HG03469 (cell line): ENCODE results near the gene CYP2W1.
A peak's percentile ranks its signal among the peaks of the same experiment; 100 is the strongest.

Experiments used
- ATAC-seq: cut with Tn5 transposase; IDR thresholded peaks from one replicate; pipeline ENCODE4 v1.9.1; 2021; ENCODE audit warnings: mild to moderate bottlenecking, moderate library complexity, moderate number of reproducible peaks; ENCODE audit not compliant: unreplicated experiment

The CYP2W1 gene

GRCh38 chr7:978416-979091, 4.4 kb upstream of the CYP2W1 start:
- no peak for ATAC-seq

DNA sequence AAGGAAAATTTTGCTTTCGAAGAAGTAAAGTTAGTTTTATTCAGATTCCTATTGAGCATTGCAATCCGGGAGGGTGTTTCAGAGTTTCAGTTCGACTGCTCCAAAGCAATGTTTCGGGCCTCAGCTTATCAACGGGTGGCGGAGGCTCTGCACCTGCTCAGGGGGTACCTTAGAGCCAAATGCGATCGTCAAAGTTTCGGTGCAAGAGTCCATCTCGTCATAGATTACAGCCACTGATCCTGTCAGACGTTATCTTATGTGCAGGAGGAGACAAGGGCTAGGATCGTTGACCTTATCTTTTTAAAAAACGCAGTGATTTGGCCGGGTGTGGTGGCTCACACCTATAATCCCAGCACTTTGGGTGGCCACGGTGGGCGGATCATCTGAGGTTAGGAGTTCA, 3.8 kb upstream of the CYP2W1 start:
- no peak for ATAC-seq

DNA sequence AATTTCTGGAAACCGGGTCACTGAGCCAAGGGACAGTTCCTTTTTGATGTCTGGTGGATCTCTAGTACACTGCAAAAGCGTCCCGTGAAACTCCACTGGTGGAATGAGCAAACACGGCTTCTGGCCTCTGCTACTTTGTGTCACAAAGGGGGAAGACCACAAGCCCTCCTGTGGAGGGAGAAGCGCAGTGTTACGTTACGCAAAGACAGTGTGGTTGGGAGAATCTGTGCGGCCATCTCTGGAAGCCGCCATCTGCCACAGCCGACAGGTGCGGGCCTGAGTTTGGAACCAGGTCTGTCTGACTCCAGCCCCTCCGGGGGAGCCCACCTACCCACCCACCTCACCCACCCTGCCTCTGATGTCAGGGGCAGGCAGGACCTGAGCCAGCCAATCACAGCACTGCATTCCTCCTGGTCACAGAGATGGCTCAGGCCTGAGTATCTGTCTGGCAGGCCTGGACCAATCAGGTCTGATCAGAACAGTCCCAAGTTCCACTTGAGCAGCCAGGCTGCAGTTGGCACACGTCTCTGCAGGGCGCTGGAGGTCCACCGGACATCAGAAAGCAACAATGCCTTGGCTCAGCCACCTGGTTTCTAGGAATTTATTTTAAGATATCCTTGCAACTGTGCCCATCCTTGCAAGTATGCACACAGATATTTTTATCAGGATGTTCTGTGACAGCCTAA, 3.0 kb upstream of the CYP2W1 start:
- peak; percentile 37 for ATAC-seq

- ATAC-seq, result no peak
Measured at GRCh38 chr7:981793-982510, 1.0 kb upstream of the CYP2W1 start.

DNA sequence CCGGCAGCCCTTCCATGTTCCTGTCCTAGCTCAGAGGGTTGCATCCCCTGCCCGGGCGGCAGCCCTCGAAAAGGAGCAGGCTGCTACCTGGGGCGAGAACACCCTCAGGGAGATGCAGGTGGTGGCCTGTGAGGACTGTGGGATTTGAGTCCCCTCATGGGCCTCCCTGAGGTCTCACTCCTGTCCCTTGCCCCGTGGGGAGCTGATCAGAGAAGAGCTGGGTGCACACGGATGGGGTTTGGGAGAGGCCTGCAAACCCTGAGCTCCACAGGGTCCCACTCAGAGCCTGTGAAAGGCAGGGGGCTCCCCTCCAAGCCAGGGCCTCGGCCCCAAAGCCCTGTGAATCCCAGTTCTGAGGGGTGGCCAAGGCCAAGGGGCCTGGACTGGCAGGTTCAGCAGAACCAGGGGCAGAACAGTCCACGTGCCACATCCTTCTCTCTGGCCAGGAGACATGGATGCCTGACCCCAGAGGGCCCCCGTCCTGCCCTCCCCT, 424 bp upstream of the CYP2W1 start:
- ATAC-seq, result no peak

- no peak for ATAC-seq
Measured at GRCh38 chr7:983616-984071, 663 bp downstream of the CYP2W1 start.

- ATAC-seq, result no peak
Measured at GRCh38 chr7:984361-985126, 1.6 kb downstream of the CYP2W1 start.

DNA sequence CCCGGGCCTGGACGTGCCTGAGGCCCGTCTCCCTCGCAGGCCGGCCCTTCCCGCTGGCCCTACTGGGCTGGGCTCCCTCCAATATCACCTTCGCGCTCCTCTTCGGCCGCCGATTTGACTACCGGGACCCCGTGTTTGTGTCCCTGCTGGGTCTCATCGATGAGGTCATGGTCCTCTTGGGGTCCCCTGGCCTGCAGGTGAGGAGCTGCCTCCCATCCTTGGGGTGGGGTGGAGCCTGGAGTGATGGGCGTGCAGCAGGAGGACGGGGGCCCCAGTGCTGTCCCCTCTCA, 2.1 kb downstream of the CYP2W1 start:
- no peak for ATAC-seq

DNA sequence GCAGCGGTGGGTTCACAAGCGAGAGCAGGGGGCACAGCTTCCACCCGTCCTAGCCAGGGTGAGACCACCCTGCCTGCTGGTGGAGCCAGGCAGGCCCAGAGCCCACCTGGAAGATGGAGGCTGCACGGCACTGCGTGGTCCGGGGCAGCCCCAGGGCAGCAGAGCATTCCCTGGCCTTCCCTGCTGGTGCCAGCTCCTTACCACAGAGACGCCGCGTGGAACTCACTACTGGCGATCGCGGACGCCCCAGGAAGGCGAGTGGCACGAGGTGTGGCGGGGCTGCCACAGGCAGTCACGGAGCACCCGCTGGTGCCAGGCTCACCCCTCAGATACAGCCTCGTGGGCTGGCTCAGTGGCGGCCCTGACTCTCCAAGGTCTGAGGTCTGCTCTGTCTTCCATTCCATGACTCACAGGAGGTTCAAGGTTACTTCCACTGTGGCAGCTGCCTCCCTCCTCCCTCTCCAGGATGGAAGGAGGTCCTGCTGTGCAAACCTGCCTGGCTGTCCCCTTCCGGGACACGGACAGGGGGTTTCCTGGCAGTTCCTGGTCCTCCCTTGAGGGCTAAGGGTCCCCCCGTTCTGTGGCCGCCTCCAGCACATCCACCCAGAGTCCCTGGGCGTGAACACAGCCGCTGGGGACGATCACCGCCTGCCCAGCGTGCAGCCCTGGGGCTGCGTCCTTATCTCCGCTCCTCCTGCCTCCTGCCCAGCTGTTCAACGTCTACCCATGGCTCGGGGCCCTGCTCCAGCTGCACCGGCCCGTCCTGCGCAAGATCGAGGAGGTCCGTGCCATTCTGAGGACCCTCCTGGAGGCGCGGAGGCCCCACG, 3.1 kb downstream of the CYP2W1 start:
- no peak for ATAC-seq

- no peak for ATAC-seq
Measured at GRCh38 chr7:986766-987751, 4.1 kb downstream of the CYP2W1 start.

DNA sequence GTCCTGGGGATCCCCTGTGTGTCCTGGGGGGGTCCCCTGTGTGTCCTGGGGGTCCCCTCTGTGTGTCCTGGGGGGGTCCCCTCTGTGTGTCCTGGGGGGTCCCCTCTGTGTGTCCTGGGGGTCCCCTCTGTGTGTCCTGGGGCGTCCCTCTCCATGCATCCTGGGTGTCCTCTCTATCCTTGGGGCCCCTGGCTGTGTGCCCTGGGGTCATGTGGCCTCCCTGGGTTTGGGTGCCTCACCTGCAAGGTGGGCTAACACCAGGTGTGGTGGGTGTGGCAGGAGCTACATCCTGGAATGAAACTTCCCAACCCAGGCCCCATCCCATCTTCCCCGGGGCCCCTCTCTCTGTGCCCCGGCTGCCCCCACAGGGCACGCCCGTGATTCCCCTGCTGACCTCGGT, 4.9 kb downstream of the CYP2W1 start:
- ATAC-seq, result no peak

DNA sequence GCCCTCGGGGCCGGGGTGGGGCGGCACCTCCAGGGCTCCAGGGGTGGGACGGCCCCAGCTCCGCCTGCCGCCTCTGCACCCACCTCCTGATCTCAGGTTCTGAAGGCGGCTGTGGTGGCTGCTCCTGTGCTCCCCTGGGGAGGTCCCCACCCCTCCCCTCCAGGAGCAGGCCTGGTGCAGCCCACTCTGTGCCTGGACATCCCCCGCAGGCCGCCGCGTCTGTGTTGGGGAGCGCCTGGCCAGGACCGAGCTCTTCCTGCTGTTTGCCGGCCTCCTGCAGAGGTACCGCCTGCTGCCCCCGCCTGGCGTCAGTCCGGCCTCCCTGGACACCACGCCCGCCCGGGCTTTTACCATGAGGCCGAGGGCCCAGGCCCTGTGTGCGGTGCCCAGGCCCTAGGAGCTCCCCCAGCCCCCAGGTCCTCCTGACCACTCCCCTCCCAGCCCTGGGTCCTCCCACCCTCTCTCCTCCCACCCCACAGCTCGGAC, 5.5 kb downstream of the CYP2W1 start:
- ATAC-seq, result no peak

DNA sequence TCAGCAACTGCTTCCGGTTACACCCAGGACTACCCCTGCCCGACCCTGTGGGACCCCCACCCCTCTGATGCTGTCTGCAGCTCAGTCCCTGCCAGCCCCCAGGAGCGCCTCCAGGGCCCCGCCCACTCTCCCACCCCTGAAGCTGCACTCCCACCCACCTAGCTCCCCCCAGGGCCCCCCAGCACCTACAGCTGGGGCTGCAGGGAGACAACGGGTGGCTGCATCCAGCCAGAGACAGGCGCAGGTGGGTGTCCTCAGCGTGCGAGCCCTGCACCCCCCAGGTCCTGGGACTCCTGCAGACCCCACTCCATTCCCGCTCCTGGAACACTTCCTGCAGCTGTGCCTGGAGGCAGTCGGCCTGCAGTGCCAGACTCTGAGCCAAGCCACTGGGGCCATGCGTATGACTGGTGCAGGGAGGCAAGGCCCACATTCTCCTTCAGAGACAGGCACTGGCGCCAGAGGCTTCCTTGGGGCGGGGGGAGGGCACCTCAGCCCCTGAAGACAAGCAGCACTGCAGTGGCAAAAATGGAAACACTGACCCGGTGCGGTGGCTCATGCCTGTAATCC, 6.1 kb downstream of the CYP2W1 start:
- ATAC-seq, result no peak

DNA sequence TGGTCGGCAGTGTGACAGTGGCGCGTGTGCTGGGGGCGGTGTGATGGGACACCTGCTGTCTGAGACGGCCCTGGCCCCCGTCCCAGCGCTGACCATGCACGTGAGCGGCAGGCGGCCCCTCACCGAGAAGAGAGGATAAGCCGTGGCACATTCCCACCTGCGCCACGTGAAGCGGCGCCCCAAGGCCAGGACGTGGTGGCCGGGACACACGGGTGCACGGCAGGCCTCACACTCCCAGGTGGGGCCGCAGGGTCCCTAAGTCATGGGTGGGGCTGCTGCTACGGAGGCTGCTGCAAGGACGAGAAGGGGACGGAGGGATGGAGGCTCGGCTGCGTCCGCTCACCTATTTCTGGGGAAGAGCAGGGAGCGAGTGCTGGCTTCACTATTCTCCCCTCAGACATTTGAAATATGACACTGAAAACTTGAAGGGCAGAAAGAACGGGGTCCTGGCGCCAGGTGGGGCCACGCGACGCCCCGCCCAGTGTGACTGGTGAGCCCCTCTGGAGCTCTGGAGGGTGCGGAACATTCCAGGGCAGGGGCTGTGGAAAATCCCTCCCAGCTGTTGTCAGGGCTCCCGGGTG, 7.5 kb downstream of the CYP2W1 start:
- ATAC-seq, result no peak

- ATAC-seq, result no peak
Measured at GRCh38 chr7:990933-991728, 8.2 kb downstream of the CYP2W1 start.

DNA sequence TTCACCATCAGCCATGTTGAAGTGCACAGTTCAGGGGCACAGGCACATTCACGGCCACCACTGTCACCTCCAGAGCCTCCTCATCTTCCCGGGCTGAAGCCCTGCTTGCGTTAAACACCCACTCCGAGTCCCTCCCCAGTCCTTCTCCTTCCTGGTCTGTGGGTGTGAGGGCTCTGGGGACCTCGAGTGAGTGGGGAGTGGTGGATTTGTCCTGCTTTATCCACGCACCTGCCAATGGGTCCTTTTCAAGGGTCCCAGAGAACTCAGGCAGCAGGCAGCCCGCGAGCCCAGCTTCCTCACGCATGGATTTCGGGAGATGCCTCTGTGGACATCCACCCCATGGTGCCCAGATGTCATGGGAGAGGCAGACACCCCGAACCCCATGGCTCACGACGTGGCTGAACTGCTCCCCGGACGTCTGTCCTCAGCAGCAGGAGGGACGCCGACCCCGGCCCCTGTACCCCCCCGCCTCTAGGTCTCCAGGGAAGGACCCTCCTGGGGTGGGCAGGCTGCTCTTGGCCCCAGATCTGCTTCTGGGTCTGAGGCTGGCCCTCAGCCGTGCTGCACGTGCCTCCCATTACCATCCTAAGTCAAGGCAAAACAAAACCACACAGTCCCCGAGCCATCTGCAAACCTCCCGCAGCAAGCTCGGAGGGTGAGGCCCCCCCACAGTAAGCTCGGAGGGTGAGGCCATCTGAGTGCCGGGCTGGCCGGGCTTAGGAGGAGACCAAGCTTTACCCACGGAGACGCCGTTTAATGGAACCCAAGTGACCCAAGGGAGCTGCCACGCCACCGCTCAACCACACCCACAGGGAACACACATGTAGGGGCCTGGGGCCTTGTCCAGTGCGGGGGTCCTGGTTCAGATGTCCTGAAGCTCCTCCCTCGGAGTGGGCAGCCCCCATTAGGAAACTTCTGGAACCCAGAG, 9.0 kb downstream of the CYP2W1 start:
- ATAC-seq, result no peak
